Keratinocyte (primary cell): Measurements from ENCODE around the gene PRKD2.

Source experiments
- CTCF ChIP-seq, 3 experiments: IDR thresholded peaks in 1 of 3; conservative IDR thresholded peaks in 1 of 3; optimal IDR thresholded peaks in 1 of 3; 2 replicates in 2 of 3; 3 replicates in 1 of 3; pipeline versions ENCODE3 to v1.5.1; 2011; ENCODE audit warnings: low read length in 3 of 3, mild to moderate bottlenecking in 3 of 3, moderate library complexity in 2 of 3, control low read depth in 1 of 3, inconsistent platforms in 1 of 3; ENCODE audit not compliant: insufficient read depth in 2 of 3; ENCODE audit errors: extremely low read depth in 1 of 3
- EZH2 ChIP-seq: IDR thresholded peaks from one replicate; pipeline ENCODE4 v1.6.1; 2012; ENCODE audit warnings: inconsistent platforms, mild to moderate bottlenecking, low read length, moderate library complexity

- TF ChIP-seq CTCF (optimal IDR thresholded peaks at IDR 0.05 in 1 of 3, IDR thresholded peaks at IDR 0.05 in 1 of 3, conservative IDR thresholded peaks at IDR 0.05 in 1 of 3; ENCODE audit: extremely low read depth in 1 of 3, insufficient read depth in 2 of 3, low read length in 3 of 3) = no peak
- no peak for TF ChIP-seq EZH2
Observed at GRCh38 chr19:46729696-46730095, 12.8 kb upstream of the PRKD2 start.
